ENCODE results near the gene MRPL37.
A peak's percentile ranks its signal among the peaks of the same experiment; 100 is the strongest.
"Not testable (repeated sequence)": the region's sequence is repeated elsewhere in the genome, so short reads cannot be mapped to it uniquely, and the experiment has no call there.

MRPL37 gene

DNA sequence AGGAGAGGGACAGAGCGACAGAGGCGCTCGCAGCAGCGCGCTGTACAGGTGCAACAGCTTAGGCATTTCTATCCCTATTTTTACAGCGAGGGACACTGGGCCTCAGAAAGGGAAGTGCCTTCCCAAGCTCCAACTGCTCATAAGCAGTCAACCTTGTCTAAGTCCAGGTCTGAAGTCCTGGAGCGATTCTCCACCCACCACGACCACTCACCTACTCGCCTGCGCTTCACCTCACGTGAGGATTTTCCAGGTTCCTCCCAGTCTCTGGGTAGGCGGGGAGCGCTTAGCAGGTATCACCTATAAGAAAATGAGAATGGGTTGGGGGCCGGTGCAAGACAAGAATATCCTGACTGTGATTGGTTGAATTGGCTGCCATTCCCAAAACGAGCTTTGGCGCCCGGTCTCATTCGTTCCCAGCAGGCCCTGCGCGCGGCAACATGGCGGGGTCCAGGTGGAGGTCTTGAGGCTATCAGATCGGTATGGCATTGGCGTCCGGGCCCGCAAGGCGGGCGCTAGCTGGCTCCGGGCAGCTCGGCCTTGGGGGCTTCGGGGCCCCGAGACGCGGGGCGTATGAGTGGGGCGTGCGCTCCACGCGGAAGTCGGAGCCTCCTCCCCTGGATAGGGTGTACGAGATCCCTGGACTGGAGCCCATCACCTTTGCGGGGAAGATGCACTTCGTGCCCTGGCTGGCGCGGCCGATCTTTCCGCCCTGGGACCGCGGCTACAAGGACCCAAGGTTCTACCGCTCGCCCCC lies at the start of gene MRPL37, which contains the start of gene CYB5RL:
TSS of gene MRPL37 (plus strand) at position 403 of the 754 bp plus-strand sequence. CDS start at position 480, 77 bp downstream.
TSS of gene CYB5RL (minus strand) at position 266 of the 754 bp plus-strand sequence. CDS start 4,414 bp downstream, outside the sequence.
- peak; percentile 97 for DNase-seq (ENCODE audit: low read depth)

GRCh38 chr1:54151013-54151412 lies 49.0 kb upstream of the MRPL37 start:
- DNase-seq (ENCODE audit: low read depth) = no peak

- no peak for DNase-seq (ENCODE audit: low read depth)
Measured at GRCh38 chr1:54152696-54153095, 47.3 kb upstream of the MRPL37 start, which contains the start of gene CDCP2. CDCP2 (minus strand) TSS chr1:54153000; CDS start chr1:54152922, 78 bp downstream.

DNA sequence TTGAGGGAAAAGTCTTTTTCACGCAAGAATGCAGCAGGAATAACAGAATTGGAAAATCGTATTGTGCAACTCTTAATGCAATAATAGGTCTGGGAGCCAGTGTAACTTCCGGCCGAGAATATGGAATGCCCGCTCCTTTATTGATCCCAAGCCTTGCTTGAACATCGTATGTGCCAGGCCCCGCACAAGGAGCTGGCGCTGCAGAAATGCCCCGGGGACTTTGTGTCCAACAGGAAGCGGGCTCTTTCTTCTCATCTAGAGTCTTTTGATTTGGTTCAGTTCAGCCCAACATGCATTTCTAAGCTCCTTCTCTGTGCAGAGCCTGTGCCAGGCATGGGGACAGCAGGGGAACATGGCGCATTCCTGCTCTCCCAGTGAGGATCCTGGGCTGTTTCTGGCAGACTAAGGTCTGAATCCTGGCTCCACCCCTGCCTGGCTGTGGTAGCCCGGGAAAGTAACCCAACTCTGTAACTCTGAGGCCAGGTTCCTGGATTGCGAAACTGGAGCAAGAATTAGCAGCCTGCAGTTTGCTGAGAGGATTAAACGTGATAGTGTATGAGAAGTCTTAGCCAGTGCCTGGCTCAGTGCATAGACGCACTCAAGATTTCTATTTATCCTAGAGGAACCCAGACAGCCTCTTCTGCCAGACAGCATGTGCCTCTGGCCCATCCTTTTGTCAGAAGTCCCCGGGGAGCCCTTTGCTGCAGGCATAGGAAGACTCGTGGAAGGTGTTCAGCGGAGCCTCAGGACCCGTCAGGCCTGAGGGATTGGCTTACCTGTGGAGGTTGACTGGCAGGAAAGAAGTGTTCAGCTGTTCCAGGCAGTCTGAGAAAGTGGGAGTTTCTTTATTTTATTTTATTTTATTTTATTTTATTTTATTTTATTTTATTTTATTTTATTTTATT lies 46.2 kb upstream of the MRPL37 start:
- DNase-seq (ENCODE audit: low read depth) = peak; percentile 84

- no peak for DNase-seq (ENCODE audit: low read depth)
Measured at GRCh38 chr1:54156201-54156600, 43.8 kb upstream of the MRPL37 start.

DNA sequence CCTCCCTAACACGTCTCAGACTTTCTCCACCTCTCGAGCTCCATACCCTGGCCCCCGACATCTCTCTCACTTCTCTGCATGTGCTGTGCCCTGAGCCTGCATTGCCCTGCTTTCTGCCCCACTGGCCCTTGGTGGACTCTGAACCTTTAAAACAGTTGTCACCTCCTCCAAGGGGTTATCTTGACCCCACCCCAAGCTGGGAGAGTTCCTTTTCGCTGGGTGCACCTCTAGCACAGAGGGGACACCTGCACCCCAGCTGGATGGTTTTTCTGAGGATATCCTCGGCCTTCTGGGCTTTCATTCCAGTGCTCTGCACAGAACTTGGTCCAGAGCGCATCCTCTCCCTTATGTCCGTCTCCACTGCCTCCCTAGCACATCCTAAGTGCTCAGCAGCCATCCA lies 43.0 kb upstream of the MRPL37 start:
- no peak for DNase-seq (ENCODE audit: low read depth)

DNA sequence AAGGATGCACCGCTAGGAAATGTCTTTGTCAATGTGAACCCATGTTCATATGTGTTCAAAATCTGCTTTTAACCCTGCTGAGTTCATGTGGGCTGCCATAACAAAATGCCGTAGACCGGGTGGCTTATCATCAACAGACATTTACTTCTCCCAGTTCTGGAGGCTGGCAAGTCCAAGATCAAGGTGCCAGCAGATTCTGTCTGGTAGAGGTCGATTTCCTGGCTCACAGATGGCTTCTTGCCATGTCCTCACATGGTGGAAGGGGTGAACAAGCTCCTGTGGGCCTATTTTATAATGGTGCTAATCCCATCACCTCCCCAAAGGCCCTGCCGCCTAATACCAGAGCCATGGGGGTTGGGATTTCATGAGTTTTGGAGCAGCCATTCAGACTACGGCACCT lies 42.6 kb upstream of the MRPL37 start:
- DNase-seq (ENCODE audit: low read depth) = no peak

DNA sequence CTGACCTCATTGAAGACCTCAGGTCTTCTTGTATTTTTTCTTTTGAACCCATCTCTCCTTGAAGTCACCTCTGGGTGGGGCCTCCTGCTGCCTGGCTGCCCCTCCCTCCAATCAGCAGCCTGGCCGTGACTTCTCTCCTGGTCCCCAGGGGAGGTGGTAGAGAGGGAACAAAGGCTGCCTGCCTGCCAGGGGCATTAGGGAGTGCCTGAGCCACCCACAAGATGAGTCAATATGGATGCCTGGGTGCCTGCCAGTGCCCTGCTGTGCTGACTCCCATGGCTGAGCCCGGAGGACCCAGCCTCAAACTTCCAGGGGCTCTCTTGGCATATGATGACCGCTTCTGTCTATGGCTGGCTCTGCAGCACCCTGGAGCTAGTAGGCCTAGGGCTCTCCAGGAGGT lies 41.9 kb upstream of the MRPL37 start:
- DNase-seq (ENCODE audit: low read depth) = no peak

DNA sequence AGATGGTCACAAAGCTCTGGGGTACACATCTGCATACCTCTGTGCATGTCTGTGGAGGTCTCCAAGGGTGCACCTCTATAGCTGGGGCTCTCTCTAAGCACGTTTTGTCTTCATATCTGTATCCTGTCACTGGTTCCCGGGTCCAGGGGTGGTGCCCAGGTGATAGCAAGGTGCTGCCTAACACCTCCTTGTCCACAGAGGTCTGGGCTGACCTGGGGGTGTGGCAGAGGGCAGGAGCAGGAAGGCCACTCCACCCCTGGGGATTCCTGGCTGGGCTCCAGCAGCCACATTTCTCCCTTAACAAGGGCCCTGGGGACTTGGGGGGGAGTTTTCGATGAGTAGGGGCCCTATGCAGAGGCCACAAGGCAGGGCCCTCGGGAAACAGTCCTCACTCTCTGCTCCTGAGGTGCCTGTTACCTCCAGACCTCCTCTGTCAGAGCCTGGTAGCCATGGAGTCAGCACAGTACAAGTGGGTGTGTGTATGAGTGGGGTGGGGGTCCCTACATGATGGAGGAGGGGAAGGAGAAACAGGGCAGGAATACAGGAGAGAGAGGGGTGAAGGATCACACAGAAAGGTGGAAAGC lies 40.1 kb upstream of the MRPL37 start:
- no peak for DNase-seq (ENCODE audit: low read depth)

DNA sequence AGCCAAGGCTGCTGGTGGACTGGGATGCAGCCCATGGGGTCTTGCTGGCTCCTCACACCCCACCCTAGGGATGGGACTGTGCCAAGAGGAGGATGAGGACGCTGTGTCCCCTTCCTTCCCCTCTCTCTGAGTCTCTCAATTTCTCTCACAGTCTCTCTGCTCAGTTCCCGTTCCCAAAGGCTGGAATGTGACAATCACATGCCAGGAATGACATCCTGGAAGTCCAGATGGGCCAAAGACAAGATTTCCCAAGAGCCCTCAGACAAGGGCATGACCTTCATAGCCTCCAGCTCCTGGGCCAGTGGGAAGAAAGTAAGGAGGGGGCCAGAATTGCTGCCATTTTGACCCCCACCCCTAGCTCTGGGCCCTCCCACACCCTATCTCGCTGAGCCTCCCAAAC lies 39.6 kb upstream of the MRPL37 start:
- DNase-seq (ENCODE audit: low read depth) = no peak

- no peak for DNase-seq (ENCODE audit: low read depth)
Measured at GRCh38 chr1:54161495-54162168, 38.3 kb upstream of the MRPL37 start.

DNA sequence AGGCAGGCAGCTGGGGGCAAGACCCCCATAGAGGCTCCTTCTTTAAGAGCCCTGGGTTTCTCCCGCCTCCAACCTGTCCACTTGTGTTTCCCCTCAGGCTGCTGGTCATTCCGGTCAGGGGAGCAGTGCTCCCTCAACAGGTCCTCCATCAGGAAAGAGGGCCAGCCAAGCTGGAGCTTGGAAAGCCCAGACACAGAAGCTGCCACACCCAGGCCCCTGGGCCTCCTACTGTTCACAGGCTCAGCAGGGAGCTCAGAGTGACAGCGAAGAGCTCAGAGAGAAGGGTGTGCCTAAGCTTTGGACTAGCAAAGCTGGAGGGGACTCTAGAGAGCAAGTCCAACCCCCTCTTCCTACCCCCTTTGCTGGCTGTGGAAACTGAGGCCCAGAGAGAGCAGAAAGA lies 36.9 kb upstream of the MRPL37 start:
- no peak for DNase-seq (ENCODE audit: low read depth)

DNA sequence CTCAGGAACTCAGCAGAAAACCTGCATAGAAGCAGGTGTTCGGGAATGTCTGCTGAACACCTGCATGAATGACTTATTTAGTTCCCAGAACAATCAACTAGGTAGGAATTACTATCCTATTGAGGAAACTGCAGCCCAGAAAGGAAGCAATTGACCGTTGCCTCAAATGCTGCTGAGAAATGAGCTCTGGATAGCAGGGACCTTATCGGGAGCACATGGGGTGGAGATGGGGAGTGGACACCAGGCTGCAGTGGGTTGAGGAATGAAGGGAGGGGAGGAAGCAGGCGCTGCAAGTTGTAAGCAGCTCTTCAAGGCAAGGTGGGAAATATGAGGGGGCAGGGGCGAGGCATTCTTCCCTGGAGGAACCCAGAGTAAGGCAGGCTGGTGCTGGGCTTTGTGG lies 36.4 kb upstream of the MRPL37 start:
- DNase-seq (ENCODE audit: low read depth) = no peak

DNA sequence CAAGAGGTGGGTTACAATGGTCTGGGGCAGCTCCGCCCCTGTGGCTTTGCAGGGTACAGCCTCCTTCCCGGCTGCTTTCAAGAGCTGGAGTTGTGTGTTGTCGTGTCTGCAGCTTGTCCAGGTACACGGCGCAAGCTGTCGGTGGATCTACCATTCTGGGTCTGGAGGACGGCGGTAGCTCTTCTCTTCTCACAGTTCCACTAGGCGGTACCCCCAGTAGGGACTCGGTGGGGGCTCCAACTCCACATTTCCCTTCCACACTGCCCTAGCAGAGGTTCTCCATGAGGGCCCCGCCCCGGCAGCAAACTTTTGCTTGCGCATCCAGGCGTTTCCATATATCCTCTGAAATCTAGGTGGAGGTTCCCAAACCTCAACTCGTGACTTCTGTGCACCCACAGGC lies 34.8 kb upstream of the MRPL37 start:
- no peak for DNase-seq (ENCODE audit: low read depth)

DNA sequence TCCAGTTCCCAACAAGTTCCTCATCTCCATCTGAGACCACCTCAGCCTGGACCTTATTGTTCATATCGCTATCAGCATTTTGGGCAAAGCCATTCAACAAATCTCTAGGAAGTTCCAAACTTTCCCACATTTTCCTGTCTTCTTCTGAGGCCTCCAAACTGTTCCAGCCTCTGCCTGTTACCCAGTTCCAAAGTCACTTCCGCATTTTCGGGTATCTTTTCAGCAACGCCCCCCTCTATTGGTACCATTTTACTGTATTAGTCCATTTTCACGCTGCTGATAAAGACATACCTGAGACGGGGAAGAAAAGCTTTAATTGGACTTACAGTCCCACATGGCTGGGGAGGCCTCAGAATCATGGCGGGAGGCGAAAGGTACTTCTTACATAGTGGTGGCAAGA lies 33.6 kb upstream of the MRPL37 start:
- DNase-seq (ENCODE audit: low read depth) = not testable (repeated sequence)

DNA sequence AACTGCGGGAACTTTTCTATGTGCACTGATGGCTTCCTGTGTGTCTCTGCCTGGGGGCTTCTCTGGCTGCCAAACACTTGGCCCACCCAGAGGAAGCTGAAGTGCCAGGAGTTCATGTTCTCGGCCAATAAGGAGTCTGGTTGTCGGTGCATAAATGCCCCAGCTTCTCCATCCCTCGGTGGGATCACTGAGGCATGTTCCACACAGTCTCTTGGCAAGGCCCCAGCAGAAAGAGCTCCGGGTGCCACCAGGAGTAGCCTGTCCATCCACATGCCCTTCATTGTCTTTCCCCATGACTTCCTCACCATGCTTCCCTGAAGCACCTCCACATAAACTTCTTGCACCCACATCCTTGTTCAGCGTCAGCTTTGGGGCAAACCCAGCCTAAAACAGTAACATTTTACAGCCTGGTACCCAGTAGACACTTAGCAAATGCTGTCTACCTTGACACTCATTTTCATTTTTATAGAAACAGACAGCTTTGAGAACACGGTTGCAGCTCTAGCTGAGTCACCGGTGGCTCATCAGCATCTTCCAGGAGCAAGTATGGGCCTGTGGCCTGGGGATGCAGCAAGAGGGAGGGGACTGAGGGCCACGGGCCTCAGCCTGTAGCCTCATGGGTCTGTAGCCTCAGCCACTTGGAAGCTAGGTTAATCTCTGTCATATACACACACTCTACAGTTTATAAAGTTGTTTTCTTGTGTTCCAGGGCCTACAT lies 32.4 kb upstream of the MRPL37 start:
- DNase-seq (ENCODE audit: low read depth) = peak; percentile 30

- no peak for DNase-seq (ENCODE audit: low read depth)
Measured at GRCh38 chr1:54168206-54168965, 31.6 kb upstream of the MRPL37 start.

GRCh38 chr1:54169068-54169467 lies 30.9 kb upstream of the MRPL37 start:
- no peak for DNase-seq (ENCODE audit: low read depth)

DNA sequence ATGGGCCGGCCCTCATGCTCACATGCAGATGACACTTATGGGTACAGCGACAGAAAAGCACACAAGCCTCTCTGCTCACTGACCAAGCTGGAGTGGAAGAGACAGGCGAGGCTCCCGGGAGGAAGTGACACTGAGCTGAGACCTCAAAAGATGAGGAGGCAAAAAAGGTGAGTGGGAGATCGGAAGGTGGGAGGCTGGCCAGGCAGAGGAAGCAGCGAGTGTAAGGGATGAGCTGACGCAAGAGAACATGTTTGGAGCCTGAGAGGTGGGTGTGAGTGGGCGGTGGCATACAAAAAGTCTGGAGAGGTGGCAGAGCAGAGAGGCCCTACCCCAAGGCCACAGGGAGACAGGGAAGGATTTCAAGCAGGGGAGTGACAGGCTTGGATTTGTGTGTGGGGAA lies 29.0 kb upstream of the MRPL37 start:
- no peak for DNase-seq (ENCODE audit: low read depth)

GRCh38 chr1:54171606-54172005 lies 28.4 kb upstream of the MRPL37 start:
- no peak for DNase-seq (ENCODE audit: low read depth)
